Measurements from ENCODE around the gene SLC17A9. TPM values are rescaled to one million over a fixed set of nuclear protein-coding genes. Genes with fewer than 3 reads are reported as not detected.

Gene SLC17A9
- total RNA-seq, result 28.8 and 58.5 TPM in 2 replicates

GRCh38 chr20:62952373-62952967 lies at the start of gene SLC17A9:
Gene SLC17A9, plus strand, starts transcription at chr20:62952709. Its CDS starts 122 bp downstream, at chr20:62952831.

GRCh38 chr20:62926229-62927127 lies 26.0 kb upstream of the SLC17A9 start, which contains the start of gene DIDO1:
Gene DIDO1, minus strand, starts transcription at chr20:62926505.

GRCh38 chr20:62938105-62938888 lies 14.2 kb upstream of the SLC17A9 start, which contains the start of gene GID8:
Gene GID8, plus strand, starts transcription at chr20:62938147. Its CDS starts 3,356 bp downstream, at chr20:62941503.

GRCh38 chr20:63006540-63007359 lies 54.2 kb downstream of the SLC17A9 start, which contains the start of gene BHLHE23:
Gene BHLHE23, minus strand, starts transcription at chr20:63006964. Its CDS starts 190 bp downstream, at chr20:63006774.

Other genes starting within 250 kb of the SLC17A9 start
- gene NTSR1, start 243.9 kb upstream of the SLC17A9 start, total RNA-seq, result under 0.01 and 1.9 TPM in 2 replicates
- 17.5 and 19.3 TPM in 2 replicates for gene MRGBP, start 156.2 kb upstream of the SLC17A9 start, total RNA-seq
- 27.6 and 32.4 TPM in 2 replicates for gene OGFR, start 147.9 kb upstream of the SLC17A9 start, total RNA-seq
- 0.30 TPM in 1 of 2 replicates, not detected in the other for gene COL9A3, start 135.7 kb upstream of the SLC17A9 start, total RNA-seq
- gene TCFL5, start 90.9 kb upstream of the SLC17A9 start, total RNA-seq, result 20.1 and 27.6 TPM in 2 replicates
- gene DIDO1, start 26.2 kb upstream of the SLC17A9 start, total RNA-seq, result 33.3 and 55.6 TPM in 2 replicates
- gene GID8, start 14.6 kb upstream of the SLC17A9 start, total RNA-seq, result 28.4 and 34.7 TPM in 2 replicates
- gene BHLHE23, start 54.3 kb downstream of the SLC17A9 start, total RNA-seq, result not detected in 2 replicates

Measured in smooth muscle cell of the umbilical artery (primary cell).